Stimulated activated CD4-positive, alpha-beta T cell treated with anti-CD3 and anti-CD28 coated beads, Interleukin-4, amount 100 ng/mL, for 4 hours (primary cell): ENCODE measurements around the gene ALAD.
"Not testable (repeated sequence)": the region's sequence is repeated elsewhere in the genome, so short reads cannot be mapped to it uniquely, and the experiment has no call there.

Source experiments
- DNase-seq, 2 experiments: peaks; one replicate each; pipeline ENCODE4 v3.0.0-alpha.2; 2020

ALAD gene

DNA sequence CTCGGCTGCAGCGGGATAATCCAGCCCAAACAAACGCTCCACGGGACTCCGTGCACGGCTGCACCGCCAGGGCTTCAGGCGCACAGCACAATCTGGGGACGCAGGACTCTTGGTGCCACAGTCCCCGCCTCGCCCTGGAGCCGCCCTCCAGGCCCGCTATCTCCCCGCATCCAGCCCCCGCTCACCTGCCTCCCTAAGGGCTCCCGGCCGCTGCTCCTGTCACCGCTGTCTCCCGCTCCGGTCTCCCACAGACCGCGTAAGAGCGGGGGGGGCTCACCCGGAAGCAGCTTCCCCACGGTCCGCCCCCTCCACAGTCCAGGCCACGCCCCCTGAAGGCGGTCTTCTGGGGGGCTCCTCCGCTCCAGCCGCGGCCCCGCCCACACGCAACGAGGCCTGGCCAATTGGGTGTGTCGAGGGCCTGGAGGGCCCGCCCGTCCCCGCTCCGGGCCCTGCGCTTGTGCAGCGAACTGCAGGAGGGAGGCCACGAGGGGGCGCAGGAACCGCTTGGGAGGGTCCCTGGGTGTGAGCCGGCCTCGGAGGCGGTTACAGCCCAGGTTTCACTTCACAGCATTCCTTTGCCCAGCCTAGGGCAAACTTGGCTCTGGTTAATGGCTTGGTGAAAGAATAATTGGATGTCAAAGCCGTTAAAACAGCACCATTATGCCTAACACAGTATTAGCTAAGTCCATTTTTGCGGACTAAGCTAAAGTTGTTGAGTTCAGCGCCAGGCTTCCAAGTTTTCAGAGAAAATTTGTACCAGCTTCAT is at the start of gene ALAD:
Gene ALAD, minus strand, starts transcription at position 258 of the 766 bp plus-strand sequence. CDS start 7,725 bp downstream, outside the sequence.
- peak; percentile 99 to 100 for DNase-seq

DNA sequence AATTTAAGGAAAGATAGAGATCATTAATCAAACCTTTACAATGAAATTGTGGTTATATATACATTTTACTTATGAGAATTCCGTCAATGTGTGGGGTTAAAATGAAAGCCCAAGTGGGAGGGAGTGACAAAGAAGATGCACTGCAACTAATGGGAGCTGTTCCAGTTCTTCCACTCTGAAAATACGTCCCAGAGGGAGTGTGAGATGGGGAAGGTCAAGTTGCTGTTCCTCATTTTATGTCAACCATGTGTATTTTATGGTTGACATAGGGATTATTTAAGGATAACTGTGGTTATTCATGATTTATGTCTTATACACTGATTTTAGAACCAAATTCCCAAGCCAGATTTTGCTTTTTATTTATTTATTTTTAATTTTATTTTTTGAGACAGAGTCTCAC is 48.3 kb upstream of the ALAD start:
- DNase-seq: no peak

DNA sequence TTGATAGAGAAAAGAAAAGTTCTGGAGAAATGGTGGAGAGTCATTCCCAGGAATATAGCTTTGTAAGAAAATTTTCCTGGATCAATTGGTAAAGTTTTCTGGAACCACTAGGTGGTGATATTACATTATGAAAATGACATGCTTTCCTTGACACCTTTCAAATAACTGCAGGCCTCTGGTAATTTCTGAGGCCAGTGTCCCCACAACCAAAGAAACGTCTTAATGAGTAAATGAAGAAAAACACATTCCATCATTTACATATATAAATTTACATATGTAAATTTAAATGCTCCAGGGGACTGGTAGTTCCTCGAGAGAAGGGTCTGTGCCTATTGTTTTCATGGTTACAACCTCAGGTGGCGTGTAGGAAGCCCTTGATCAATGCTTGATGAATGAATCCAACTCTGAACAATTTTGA is 45.2 kb upstream of the ALAD start:
- DNase-seq: no peak

DNA sequence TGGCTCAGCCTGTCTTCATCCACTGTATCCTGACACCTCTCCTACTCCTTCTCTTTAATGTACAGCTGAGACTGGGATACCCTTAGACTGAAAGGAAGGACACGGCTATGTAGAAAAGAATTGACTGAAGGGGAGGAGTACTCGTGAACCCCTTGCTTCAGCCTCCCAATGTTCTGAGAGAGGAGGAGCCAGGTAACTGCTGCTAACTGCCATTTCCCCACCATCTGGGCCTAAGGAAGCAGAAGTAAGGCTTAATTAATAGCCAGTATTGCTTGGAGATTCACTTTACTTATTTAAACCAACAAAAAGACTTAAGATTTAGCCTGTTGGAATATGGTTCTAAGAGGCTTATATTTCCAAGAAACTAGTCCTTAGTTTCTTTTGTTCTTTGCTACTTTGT is 43.7 kb upstream of the ALAD start:
- DNase-seq: no peak

DNA sequence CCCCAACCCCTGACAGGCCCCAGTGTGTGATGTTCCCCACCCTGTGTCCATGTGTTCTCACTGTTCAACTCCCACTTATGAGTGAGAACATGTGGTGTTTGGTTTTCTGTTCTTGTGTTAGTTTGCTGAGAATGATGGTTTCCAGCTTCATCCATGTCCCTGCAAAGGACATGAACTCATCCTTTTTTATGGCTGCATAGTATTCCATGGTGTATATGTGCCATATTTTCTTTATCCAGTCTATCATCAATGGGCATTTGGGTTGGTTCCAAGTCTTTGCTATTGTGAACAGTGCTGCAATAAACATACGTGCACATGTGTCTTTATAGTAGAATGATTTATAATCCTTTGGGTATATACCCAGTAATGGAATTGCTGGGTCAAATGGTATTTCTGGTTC is 36.6 kb upstream of the ALAD start:
- DNase-seq: not testable (repeated sequence)

DNA sequence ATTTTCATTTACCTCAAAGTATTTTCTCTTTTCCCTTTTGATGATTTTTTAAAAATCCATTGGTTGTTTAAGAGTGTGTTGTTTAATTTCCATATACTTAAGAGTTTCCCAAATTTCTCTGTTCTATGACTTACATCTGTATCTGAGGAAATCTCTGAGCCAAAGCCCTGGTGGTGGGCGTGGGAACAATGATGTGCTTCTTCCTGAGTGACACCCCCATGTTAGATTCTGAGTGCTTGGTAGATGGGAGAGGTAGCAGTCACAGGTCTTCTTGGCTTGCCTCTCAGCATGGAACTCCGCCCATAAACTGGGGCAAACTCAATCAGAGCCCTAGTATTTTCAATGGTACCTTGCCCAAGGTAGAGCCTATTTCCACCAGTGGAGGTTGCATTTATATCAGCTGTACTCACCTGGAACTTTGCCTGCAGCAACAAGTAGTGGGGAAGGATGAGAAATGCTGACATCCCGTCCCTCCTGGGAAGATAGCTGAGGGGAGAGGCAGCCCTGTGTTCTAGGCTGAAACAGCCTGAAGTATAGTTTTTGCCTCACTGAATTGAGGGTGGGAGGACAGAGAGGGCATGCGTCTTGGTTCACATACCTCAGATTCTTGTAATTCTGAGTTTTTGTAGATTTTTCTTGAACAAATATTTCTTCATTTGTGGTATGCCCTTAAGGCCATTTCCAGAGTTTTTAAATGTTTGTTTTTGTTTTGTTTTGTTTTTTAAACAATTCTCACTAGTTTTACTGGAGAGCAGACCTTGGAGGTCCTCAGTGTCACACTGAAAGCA is 35.8 kb upstream of the ALAD start:
- DNase-seq: no peak

DNA sequence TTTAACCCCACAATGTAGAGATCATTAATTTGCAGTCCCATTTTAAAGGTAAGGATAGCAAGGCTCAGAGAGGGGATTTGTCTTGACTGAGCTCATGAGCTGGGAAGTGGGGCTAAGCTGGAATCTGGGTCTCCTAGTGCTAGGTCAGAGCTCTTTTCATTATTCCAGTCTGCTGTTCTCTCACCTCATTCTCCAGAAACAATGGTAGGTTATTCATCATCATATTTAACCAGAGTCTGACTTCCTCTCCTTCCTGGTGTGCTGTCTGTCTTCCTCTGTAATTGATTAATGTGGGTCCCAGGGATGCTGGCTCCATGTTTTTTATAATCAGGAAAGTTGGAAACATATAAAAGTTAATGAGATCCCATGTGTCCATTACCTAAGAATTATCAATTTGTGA is 30.1 kb upstream of the ALAD start:
- no peak for DNase-seq

DNA sequence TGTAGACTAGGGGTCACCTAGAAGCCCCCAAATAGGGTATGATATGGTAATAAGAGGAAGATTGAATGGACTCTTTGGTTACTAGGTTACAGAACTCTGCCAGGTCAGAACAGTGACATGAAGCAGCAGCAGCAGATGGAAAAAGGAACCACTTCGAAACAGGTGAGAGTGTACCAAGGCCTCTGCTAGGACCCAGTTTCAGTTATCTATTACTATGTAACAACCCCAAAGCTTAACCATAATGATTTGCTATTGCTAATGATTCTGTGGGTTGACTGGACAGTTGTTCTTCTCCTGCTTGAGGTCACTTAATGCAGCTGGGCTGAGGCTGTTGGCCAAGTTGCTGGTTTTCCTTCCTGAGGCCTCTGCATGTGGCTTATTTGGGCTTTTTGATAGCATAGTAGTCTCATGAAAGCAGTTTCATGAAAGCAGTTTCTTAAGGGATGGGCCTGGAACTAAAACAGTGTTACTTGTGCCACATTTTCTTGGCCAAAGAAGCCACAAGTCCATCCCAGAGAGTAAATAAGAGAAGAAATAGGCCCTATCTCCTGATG is 27.1 kb upstream of the ALAD start:
- DNase-seq: no peak

DNA sequence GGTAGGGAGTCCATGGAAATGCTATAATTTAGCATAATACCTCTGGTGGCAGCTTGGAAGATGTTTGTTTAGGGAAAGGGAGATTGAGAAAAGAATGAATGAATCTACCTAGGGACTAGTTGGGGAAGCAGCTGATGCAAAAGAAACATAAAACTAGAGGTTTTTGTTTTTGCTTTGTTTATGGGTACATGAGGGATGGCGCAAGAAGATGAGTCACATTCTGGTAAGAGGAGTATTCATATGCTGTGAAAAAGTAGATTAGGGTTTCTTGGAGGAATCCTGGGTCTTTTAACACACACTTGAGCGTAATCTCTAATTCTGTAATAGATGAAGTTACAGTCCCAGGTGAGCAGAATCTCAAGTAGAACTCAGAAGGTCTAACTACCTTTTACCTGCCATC is 26.5 kb upstream of the ALAD start:
- DNase-seq: no peak

DNA sequence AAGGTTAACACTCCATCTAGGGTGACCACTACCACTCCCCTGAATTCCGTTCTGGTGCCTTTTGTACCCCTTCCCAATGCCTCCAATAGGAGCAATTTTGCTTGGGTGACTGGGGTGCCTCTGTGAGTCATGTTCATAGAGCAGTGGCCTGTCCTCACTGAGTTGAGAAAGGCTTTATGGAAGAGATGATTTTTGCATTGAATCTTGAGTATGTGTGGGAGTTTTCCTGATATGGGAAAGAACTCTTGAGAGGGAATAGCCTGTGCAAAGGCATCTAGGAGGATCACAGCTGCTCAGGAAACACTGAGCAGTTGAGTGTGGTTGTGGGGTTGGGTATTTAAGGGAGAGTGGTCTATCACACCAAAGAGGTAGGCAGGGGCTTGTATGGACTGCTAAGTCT is 25.6 kb upstream of the ALAD start:
- DNase-seq: no peak

DNA sequence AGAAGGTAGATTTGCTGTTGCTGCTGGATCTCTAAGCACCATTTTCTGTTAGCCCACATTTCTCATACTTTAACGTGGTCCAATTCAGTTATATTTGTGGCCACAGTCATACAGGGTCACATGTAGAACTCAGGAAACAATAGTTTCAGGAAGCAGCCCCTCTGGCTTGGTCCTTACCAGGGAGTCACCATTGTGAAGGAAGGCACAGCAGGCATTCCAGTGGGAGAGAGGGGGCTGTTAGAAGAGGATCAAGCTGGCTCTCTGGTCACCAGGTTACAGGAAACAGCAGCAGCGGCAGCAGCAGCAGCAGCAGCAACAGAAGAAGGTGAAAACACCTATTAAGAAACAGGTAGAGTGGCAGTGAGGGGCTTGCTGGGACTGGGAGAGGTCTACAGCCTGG is 24.0 kb upstream of the ALAD start:
- no peak for DNase-seq

DNA sequence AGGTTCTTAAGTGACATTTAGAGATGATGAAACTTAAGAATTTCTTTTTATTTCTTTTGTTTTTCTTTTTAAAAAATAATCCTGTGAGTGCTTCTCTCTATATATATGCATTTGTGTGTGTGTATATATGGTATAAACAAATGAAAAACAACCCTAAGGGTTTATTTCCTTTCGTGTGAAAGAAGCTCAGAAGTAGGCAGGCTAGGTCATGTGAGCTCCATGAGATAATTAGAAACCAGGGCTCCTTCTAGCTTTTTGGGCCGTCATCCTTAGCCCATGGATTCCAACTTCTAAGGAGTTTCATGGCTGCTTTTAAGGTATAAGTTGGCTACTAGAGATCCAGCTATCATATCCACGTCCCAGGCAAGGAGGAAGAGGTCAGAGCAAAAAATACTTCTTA is 20.6 kb upstream of the ALAD start:
- DNase-seq: no peak

DNA sequence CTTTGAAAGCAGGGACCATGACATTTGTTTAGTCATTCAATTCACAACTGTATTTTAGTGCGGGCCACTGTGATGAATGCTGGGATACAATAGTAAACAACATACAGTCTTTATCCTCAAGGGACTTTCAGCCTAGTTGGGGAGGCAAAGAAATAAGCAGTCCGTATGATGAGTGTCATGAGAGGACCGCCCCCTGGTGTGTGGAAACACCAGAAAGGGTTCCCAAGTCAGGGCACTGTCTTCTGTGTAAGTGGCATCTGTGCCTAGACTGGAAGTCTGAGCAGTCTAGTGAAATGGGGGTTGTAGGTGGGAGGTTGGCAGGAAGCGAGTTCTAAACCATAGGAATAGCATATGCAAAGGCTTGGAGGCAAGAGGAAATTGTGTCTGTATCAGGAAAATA is 16.3 kb upstream of the ALAD start:
- DNase-seq: no peak

DNA sequence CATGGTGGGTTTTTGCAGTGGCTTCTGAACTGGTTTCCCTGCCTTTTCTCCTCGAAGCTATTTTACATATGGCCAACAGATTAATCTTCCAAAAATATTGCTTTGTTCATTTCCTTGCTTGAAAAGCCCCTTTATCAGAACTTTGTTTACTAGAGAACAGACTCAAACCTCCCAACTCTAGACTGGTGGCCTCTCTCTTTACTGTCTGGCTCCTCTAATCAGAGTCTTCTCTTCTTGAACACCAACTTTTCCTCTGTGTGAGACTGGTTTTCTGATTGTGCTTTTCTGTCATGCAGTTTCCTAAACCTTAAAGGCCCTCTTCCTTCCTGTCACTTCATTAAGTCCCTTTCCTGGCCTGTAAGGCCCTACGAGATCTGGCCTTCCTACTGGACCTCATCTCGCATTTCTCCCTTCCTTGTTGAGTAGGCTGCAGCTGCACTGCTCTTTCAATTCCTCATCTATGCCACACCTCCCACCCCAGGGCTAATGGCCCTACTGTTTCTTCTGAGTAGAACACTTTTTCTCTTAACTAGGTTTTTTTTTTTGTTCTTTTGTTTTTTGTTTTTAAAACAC is 15.2 kb upstream of the ALAD start:
- no peak for DNase-seq

DNA sequence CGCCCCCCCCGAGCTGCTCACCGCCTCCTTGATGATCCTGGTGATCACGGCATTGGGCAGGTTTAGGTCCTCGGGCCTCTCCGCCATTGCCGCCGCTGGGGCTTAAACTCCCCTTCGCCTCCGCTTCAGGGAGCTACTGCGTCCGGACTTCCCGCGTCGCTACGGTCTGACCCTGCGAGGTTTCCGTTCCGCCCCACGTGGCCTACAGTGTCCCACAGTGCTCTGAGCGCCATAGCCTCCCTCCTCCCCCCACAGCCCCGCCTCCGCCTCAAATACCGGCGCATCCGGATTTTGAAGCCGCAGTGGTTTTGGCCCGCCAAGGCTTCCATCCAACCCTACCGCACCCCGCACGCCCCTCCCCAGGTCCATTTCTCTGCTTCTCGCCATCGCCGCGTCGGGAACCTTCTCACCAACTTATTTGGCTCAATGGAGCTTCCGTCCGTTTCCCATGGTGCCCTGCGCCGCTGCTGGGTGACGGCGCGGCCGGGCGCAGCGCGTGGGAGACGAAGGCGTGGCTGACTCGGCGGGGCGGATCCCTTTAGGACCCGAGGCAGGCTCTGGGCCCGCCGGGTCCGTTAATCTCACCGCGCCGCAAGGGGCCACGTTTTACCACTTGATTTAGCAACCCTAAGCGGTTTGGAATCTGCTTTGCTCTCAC is 9.3 kb upstream of the ALAD start, which contains the start of the genes C9orf43 and POLE3:
Gene C9orf43, plus strand, starts transcription at position 541 of the 658 bp plus-strand sequence. CDS start 2,747 bp downstream, outside the sequence.
Gene POLE3, minus strand, starts transcription at position 469 of the 658 bp plus-strand sequence. Its CDS starts 382 bp downstream, at position 87.
- peak; percentile 94 to 95 for DNase-seq

DNA sequence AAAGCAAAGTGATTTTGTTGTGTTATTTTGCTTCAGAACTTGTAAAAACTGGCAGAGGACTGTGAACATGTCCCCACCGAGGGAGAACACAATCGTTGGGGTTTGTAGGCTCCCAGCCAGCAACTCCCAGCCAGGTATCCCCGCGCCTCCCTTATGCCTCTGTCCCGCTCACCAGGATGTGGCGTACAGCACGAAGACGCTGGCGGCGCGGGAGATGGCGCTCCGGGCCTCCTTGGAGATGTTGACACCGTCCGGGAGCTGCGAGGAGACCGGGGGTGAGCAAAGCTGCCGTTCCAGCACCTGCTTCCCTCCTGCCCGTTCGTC is 8.8 kb upstream of the ALAD start:
- DNase-seq: no peak

DNA sequence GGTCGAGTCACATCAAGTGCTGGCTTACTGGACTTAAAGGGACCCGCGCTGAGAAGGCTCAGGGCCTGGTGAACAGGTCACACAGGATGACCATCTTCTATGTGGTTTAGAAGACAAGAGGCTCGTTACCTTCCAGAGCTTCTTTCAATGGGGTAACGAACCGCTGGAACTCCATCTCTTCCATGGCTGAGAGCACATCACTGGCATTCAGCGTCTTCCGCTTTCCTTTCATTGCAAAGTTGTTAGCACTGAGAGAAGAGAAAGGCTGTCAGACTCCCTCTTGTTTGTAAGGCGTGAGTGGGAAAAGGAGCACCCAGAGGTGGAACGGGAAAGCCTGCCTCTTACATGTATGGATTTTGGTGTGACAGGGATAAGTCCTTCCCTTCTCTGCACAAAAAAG is 8.4 kb upstream of the ALAD start:
- no peak for DNase-seq

DNA sequence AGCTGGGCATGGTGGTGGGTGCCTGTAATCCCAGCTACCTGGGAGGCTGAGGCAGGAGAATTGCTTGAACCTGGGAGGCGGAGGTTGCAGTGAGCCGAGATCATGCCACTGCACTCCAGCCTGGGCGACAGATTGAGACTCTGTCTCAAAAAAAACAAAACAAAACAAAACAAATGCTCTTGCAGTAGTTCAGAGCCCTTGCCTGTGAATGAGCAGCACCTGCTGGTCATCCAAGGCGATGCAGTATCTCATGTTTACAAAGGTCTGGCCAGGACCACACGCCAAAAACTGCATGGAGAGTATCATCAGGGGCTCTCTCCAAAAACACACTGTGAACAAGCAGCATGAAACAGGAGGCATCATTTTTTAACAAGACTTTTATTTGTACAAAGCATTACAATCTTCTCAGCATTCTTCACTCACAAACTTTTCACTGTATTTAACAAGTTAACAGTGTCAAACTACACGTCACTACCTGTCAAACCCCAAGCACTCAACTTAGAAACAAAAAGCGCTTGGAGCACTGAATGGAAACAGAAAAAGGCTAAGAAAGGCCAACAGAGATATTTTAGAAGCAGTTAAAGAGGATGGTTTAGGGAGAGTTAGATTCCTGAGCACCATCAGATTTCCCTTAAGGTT is 5.9 kb upstream of the ALAD start:
- peak; percentile 30 to 46 for DNase-seq

DNA sequence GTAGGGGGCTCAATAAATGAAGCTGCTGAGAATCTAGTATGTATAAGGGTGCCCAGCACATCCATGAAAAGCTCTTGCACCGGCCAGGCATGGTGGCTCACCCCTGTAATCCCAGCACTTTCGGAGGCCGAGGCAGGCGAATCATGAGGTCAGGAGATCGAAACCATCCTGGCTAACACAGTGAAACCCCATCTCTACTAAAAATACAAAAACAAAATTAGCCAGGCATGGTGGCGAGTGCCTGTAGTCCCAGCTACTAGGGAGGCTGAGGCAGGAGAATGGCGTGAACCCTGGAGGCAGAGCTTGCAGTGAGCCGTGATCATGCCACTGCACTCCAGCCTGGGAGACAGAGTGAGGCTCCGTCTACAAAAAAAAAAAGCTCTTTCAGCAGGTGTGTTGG is 5.3 kb upstream of the ALAD start:
- not testable (repeated sequence) for DNase-seq

DNA sequence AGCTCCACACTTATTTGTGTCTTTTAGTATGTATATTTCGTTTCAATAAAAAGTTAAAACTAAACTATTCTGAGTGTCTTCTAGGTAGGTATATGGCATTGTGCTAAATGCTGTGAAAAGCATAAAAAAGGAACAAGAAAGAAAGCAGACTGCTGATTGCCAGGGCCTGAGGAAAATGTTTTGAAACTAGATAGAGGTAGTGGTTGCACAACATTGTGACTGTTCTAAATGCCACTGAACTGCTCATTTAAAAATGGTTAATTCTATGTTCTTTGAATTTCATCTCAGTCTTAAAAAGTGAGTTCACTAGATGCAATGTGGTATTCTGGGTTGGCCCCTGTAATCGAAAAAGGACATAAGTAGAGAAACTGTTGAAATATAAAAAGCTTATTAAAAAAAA is 2.6 kb upstream of the ALAD start:
- no peak for DNase-seq

DNA sequence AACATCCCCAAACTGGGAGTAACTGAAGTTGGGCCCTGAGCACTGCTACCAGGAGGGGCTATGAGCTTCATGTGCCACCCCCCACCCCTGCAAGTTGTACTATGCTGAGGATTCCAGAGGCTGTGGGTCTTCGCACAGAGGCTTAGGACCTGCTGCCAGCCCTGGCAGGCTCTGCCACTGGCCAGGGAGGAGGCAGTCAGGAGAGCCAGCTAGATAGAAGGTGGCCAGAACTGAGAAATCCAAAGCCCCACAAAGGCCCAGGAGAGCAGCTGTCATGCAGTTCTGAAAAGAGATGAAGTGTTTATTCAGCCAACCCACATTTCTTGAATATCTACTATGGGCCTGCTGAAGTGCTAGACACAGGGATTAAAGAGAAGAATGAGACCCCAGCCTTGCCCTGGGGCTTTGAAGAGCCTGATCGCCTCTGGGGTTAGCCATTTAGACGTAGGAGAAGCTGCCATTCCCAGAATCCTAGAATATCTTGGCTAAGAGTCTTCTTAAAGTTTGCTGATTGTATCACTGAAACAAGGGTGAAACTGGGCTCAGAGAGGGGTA is 1.4 kb downstream of the ALAD start:
- DNase-seq: no peak

DNA sequence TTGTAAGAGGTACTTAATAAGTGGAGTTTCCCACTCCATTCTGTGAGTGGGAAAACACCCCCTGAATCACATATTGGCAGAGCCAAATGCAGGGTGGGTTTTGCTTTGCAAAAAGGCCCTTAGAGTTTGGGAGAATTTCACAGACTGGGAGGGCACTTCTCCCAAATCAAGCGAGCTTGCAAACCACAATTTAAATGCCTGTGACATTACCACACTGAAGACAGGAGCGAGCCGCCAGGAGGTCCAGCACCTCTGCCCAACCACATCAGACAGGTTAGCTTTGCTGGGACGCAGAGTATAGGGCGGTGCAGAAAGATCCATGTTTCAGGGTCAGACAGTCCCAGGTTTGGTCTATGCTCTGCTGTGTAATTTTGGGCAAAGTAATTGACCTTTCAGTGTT is 2.3 kb downstream of the ALAD start:
- DNase-seq: no peak
